Peyer's patch (tissue), 4 donors: ENCODE data around the gene SPON1.

ENCODE experiments used
- CTCF ChIP-seq, 6 experiments: fragments of 450-650 bp in 4 of 6; fragments of 200-600 bp in 2 of 6; sonication (generic) in 1 of 6; IDR thresholded peaks; one replicate each; pipeline ENCODE4 v1.5.1; 2017 to 2019; ENCODE audit warnings: antibody characterized with exemption in 6 of 6, mild to moderate bottlenecking in 3 of 6, moderate library complexity in 1 of 6
- POLR2A ChIP-seq, 2 donors: fragments of 450-650 bp; IDR thresholded peaks; one replicate each; pipeline ENCODE4 v1.5.1; 2017; ENCODE audit warnings: antibody characterized with exemption in 2 of 2, mild to moderate bottlenecking in 2 of 2, moderate library complexity in 2 of 2

GRCh38 chr11:14310679-14311078 is 348.2 kb downstream of the SPON1 start:
- TF ChIP-seq CTCF (IDR thresholded peaks at IDR 0.05): no peak
- no peak for TF ChIP-seq POLR2A (IDR thresholded peaks at IDR 0.05)
